Islet precursor cell (in vitro differentiated cells): ENCODE measurements around the gene ABLIM3.
"Not testable (repeated sequence)": the region's sequence is repeated elsewhere in the genome, so short reads cannot be mapped to it uniquely, and the experiment has no call there.

ENCODE experiments used
- DNase-seq: peaks from one replicate; pipeline ENCODE4 v3.0.0-alpha.2; 2018

The ABLIM3 gene

GRCh38 chr5:149262315-149262714, 121.0 kb downstream of the ABLIM3 start:
- no peak for DNase-seq

- DNase-seq = peak; percentile 84
Observed at GRCh38 chr5:149264439-149265067, 123.3 kb downstream of the ABLIM3 start.

- no peak for DNase-seq
Observed at GRCh38 chr5:149265068-149265465, 123.8 kb downstream of the ABLIM3 start.

- DNase-seq = no peak
Observed at GRCh38 chr5:149265597-149265996, 124.3 kb downstream of the ABLIM3 start.

- peak; percentile 61 for DNase-seq
Observed at GRCh38 chr5:149267241-149267973, 126.1 kb downstream of the ABLIM3 start.

GRCh38 chr5:149268928-149269557, 127.8 kb downstream of the ABLIM3 start:
- no peak for DNase-seq

- DNase-seq = peak; percentile 63
Observed at GRCh38 chr5:149271195-149271715, 130.0 kb downstream of the ABLIM3 start.

GRCh38 chr5:149271716-149272563, 130.6 kb downstream of the ABLIM3 start, which contains the start of gene AFAP1L1:
Gene AFAP1L1 (plus strand): TSS chr5:149271859. CDS start chr5:149271969, 110 bp downstream.
- DNase-seq = peak; percentile 83

- DNase-seq = not testable (repeated sequence)
Observed at GRCh38 chr5:149272781-149273180, 131.5 kb downstream of the ABLIM3 start.

GRCh38 chr5:149273237-149273636, 131.9 kb downstream of the ABLIM3 start:
- DNase-seq = no peak

- no peak for DNase-seq
Observed at GRCh38 chr5:149273950-149274349, 132.7 kb downstream of the ABLIM3 start.

- DNase-seq = no peak
Observed at GRCh38 chr5:149274939-149275338, 133.6 kb downstream of the ABLIM3 start.

GRCh38 chr5:149277801-149278200, 136.5 kb downstream of the ABLIM3 start:
- no peak for DNase-seq

- no peak for DNase-seq
Observed at GRCh38 chr5:149278451-149279210, 137.3 kb downstream of the ABLIM3 start.

GRCh38 chr5:149279661-149280060, 138.4 kb downstream of the ABLIM3 start:
- DNase-seq = no peak

GRCh38 chr5:149280124-149280523, 138.8 kb downstream of the ABLIM3 start:
- no peak for DNase-seq

- no peak for DNase-seq
Observed at GRCh38 chr5:149280802-149281201, 139.5 kb downstream of the ABLIM3 start.

GRCh38 chr5:149282027-149282965, 141.0 kb downstream of the ABLIM3 start:
- DNase-seq = no peak

GRCh38 chr5:149282966-149283332, 141.7 kb downstream of the ABLIM3 start:
- DNase-seq = no peak

- no peak for DNase-seq
Observed at GRCh38 chr5:149283626-149284480, 142.6 kb downstream of the ABLIM3 start.
